Sigmoid colon (tissue), 7 donors: ENCODE data around the gene WNK1. TPM values are rescaled to one million over a fixed set of nuclear protein-coding genes. Genes with fewer than 3 reads are reported as not detected.

ENCODE experiments used
- DNase-seq: peaks from one replicate; pipeline ENCODE4 v3.0.0-alpha.2; 2019
- H3K27ac ChIP-seq, 4 donors: fragments of 200-600 bp; sonication (generic); one replicate each; pipeline ENCODE4 v1.5.1; 2016 to 2019; ENCODE audit warnings: mild to moderate bottlenecking in 1 of 4
- H3K27me3 ChIP-seq, 3 donors: fragments of 200-600 bp; sonication (generic); one replicate each; pipeline ENCODE4 v1.5.1; 2019; ENCODE audit warnings: mild to moderate bottlenecking in 1 of 3
- H3K36me3 ChIP-seq, 4 donors: fragments of 200-600 bp; sonication (generic); one replicate each; pipeline ENCODE4 v1.5.1; 2016 to 2019
- H3K4me1 ChIP-seq, 4 donors: fragments of 200-600 bp; sonication (generic); one replicate each; pipeline ENCODE4 v1.5.1; 2017 to 2019
- H3K4me3 ChIP-seq, 4 donors: fragments of 200-600 bp; sonication (generic); one replicate each; pipeline ENCODE4 v1.5.1; 2017 to 2019; ENCODE audit warnings: mild to moderate bottlenecking in 2 of 4, moderate library complexity in 1 of 4
- H3K9me3 ChIP-seq, 4 donors: fragments of 200-600 bp in 3 of 4; sonication (generic) in 3 of 4; one replicate each; pipeline versions ENCODE4 v1.5.1 to v1.6.1; 2013 to 2019
- EP300 ChIP-seq, 4 donors: sonication (generic); formaldehyde crosslinking; IDR thresholded peaks; one replicate each; pipeline ENCODE4 v1.6.1; 2017; ENCODE audit warnings: antibody characterized with exemption in 4 of 4
- POLR2A ChIP-seq, 2 donors: fragments of 450-650 bp; IDR thresholded peaks; one replicate each; pipeline ENCODE4 v1.6.1; 2016; ENCODE audit warnings: antibody characterized with exemption in 2 of 2, mild to moderate bottlenecking in 2 of 2, moderate library complexity in 2 of 2
- POLR2AphosphoS5 ChIP-seq, 4 donors: sonication (generic); formaldehyde crosslinking; IDR thresholded peaks; one replicate each; pipeline ENCODE4 v1.6.1; 2017; ENCODE audit warnings: antibody characterized with exemption in 4 of 4
- WGBS, 2 donors: extraction: QIAGEN DNeasy Blood & Tissue Kit; methylation state at CpG; one replicate each; pipeline ENCODE4 v1.1.7; 2013; 5-methylcytosine and 5-hydroxymethylcytosine counted together
- intact Hi-C: fragments of 100-400 bp; cut with DNase I; formaldehyde crosslinking; loops from one replicate; pipeline ENCODE4 v1.15.1; 2023
- polyA plus RNA-seq, 3 donors: library from polyadenylated mRNA; stranded (reverse); fragments of 200-250 nt; gene quantifications; one replicate each; pipeline ENCODE4 v1.2.3, GENCODE V29; 2013
- total RNA-seq, 4 donors: library from RNA; depleted of rRNA; stranded (reverse); fragments of >200 nt; gene quantifications; one replicate each; pipeline ENCODE4 v1.1.0, GENCODE V29; 2016
- TF ChIP-seq, protein P1 (sequence below), 4 experiments: fragments of 450-650 bp in 3 of 4; fragments of 200-600 bp in 1 of 4; IDR thresholded peaks; one replicate each; pipeline ENCODE4 v1.5.1; 2016 to 2019; ENCODE audit warnings: antibody characterized with exemption in 4 of 4, mild to moderate bottlenecking in 3 of 4, moderate library complexity in 2 of 4
- donor health status: healthy with polysubstance abuse.
- donor health status: Bipolar disorder and iron deficiency.
- donor health status: healthy.

Gene WNK1
- total and polyA plus RNA-seq, 7 donors = 13.2 to 146 (median 73.6) TPM

DNA sequence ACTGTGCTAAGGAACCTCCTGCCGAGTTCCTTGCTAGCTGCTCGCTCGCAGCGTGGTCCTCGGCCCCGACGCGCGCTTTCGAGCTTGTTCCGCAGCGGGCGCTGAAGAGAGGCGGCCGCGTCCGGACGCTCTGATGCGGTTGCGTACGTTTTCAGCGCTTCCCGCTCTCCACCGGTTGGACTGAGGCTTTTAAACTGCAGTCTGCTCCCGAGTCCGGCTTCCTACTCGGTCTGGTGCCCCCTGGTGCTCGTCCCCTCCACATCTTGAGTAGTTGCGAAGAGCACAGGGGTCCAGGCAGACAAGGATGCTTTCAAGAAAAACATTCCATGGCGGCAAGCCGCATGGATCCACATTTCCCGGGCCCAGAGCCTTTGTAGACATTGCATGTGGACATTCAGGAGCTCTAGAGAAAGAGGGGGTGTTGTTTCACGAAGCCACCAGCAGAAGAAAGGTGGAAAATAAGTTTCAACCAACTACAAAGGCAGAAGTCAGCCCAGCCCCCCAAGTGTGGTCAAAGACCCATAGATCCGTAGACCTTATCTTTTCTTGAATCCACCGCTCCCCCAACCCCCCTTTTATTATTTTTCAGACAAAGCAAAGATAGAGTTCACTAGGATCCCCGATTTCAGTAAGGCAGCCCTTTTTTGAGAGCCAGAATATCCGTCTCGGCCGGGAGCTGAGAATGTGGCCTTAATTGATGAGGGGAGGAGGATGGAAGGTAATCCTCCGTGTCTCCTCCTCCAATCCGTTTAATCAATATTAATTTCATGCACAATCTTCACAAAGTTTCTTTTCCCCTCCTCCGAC, 984 bp upstream of the WNK1 start:
- Histone ChIP-seq H3K27ac (peak overlapping the region; percentile 97 to 99 (median 99)), H3K9me3 (no peaks in the 10 kb centered on the region), H3K4me3 (peak overlapping the region; percentile 27 to 97 (median 93)), H3K27me3 (no peaks in the 10 kb centered on the region), H3K36me3 (no peaks in the 10 kb centered on the region), H3K4me1 (peaks cover 0 to 42% (median 24%) of the 10 kb centered on the region in 4 donors)
- WGBS, 2 donors = 1% methylated on average over 42 of the region's 42 CpGs
- DNase-seq = peak; percentile 96
- intact Hi-C loops = loop anchor here (1.0 to 5.0 kb wide), 3 partner anchors 109 to 841 kb away; partner anchors contain the start of gene FBXL14
- TF ChIP-seq EP300 (IDR thresholded peaks at IDR 0.05) (peak in 1 of 4 donors; percentile 5), POLR2A (IDR thresholded peaks at IDR 0.05) (no peak), POLR2AphosphoS5 (IDR thresholded peaks at IDR 0.05) (peak; percentile 46 to 82 (median 64))
- TF ChIP-seq, protein P1, sequence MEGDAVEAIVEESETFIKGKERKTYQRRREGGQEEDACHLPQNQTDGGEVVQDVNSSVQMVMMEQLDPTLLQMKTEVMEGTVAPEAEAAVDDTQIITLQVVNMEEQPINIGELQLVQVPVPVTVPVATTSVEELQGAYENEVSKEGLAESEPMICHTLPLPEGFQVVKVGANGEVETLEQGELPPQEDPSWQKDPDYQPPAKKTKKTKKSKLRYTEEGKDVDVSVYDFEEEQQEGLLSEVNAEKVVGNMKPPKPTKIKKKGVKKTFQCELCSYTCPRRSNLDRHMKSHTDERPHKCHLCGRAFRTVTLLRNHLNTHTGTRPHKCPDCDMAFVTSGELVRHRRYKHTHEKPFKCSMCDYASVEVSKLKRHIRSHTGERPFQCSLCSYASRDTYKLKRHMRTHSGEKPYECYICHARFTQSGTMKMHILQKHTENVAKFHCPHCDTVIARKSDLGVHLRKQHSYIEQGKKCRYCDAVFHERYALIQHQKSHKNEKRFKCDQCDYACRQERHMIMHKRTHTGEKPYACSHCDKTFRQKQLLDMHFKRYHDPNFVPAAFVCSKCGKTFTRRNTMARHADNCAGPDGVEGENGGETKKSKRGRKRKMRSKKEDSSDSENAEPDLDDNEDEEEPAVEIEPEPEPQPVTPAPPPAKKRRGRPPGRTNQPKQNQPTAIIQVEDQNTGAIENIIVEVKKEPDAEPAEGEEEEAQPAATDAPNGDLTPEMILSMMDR (IDR thresholded peaks at IDR 0.05) = peak; percentile 66 to 78 (median 72)

- intact Hi-C loops = loop anchor here (2.0 to 5.0 kb wide), 4 partner anchors 64 to 839 kb away; partner anchors contain the start of genes ERC1, FBXL14 and RAD52
- Histone ChIP-seq H3K4me1 (peaks cover 0 to 49% (median 37%) of the 10 kb centered on the region in 4 donors), H3K27me3 (no peaks in the 10 kb centered on the region), H3K27ac (peak overlapping the region; percentile 97 to 99 (median 99)), H3K36me3 (no peaks in the 10 kb centered on the region), H3K9me3 (no peaks in the 10 kb centered on the region), H3K4me3 (peak overlapping the region; percentile 87 to 97 (median 93))
- TF ChIP-seq EP300 (IDR thresholded peaks at IDR 0.05) = no peak
- TF ChIP-seq, protein P1 (IDR thresholded peaks at IDR 0.05) = no peak
- TF ChIP-seq POLR2A (IDR thresholded peaks at IDR 0.05) = no peak
- no peak for TF ChIP-seq POLR2AphosphoS5 (IDR thresholded peaks at IDR 0.05)
- WGBS, 2 donors = 0% methylated on average over 115 of the region's 115 CpGs
- peak; percentile 70 for DNase-seq
Measured at GRCh38 chr12:752695-753610, 574 bp downstream of the WNK1 start.

DNA sequence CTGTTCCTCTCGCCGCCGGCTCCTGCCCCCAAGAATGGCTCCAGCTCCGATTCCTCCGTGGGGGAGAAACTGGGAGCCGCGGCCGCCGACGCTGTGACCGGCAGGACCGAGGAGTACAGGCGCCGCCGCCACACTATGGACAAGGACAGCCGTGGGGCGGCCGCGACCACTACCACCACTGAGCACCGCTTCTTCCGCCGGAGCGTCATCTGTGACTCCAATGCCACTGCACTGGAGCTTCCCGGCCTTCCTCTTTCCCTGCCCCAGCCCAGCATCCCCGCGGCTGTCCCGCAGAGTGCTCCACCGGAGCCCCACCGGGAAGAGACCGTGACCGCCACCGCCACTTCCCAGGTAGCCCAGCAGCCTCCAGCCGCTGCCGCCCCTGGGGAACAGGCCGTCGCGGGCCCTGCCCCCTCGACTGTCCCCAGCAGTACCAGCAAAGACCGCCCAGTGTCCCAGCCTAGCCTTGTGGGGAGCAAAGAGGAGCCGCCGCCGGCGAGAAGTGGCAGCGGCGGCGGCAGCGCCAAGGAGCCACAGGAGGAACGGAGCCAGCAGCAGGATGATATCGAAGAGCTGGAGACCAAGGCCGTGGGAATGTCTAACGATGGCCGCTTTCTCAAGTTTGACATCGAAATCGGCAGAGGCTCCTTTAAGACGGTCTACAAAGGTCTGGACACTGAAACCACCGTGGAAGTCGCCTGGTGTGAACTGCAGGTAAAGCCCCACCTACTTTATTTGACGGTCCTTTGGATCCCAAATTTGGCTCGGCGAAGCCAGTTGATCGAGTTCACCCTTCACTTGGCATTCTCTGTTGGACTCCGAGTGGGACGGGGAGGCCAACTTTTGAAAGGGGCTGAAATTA, 1.5 kb downstream of the WNK1 start:
- Histone ChIP-seq H3K4me1 (peaks cover 0 to 49% (median 40%) of the 10 kb centered on the region in 4 donors), H3K27ac (peak overlapping the region; percentile 97 to 99 (median 99)), H3K36me3 (no peaks in the 10 kb centered on the region), H3K27me3 (no peaks in the 10 kb centered on the region), H3K9me3 (no peaks in the 10 kb centered on the region), H3K4me3 (peak overlapping the region; percentile 87 to 97 (median 93))
- peak; percentile 70 for DNase-seq
- WGBS, 2 donors = 0 to 1% methylated on average over 63 of the region's 63 CpGs
- intact Hi-C loops = loop anchor here (2.0 to 5.0 kb wide), 4 partner anchors 63 to 838 kb away; partner anchors contain the start of genes ERC1, FBXL14 and RAD52
- TF ChIP-seq POLR2A (IDR thresholded peaks at IDR 0.05) (no peak), POLR2AphosphoS5 (IDR thresholded peaks at IDR 0.05) (peak in 2 of 4 donors; percentile 15 to 30)

DNA sequence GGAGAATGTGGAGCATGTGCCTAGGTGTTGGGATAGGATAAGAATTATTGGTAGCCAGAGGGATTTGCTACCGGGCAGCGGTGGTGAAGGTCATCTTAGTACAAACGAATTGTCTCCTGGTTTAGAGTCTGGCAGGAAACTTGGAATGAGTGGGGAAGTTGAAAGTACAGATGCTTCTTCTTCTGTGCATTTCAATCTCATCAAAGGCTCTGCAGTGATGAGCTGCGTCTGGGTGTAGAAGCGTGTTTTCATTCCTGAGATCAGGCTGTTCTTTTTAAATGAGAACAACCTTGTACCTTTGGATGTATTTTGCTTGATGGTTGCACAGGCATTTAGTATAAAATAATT, 2.1 kb downstream of the WNK1 start:
- Histone ChIP-seq H3K9me3 (no peaks in the 10 kb centered on the region), H3K27ac (peak overlapping the region; percentile 97 to 99 (median 99)), H3K27me3 (no peaks in the 10 kb centered on the region), H3K4me1 (peaks cover 0 to 53% (median 41%) of the 10 kb centered on the region in 4 donors), H3K4me3 (peak overlapping the region; percentile 87 to 97 (median 93)), H3K36me3 (no peaks in the 10 kb centered on the region)
- intact Hi-C loops = loop anchor here (5.0 kb wide), 1 partner anchor 838 kb away; the partner anchor contains the start of gene FBXL14
- TF ChIP-seq POLR2A (IDR thresholded peaks at IDR 0.05) (no peak), EP300 (IDR thresholded peaks at IDR 0.05) (no peak), POLR2AphosphoS5 (IDR thresholded peaks at IDR 0.05) (no peak)
- TF ChIP-seq, protein P1 (IDR thresholded peaks at IDR 0.05) = no peak
- DNase-seq = no peak
- WGBS, 2 donors = 1 to 2% methylated on average over 5 of the region's 5 CpGs
